ENCODE measurements around the gene SPTLC2. TPM values are rescaled to one million over a fixed set of nuclear protein-coding genes. Genes with fewer than 3 reads are reported as not detected.

SPTLC2 gene
- total and polyA plus RNA-seq, 2 experiments from 2014 or later: 33.6 to 34.2 TPM

DNA sequence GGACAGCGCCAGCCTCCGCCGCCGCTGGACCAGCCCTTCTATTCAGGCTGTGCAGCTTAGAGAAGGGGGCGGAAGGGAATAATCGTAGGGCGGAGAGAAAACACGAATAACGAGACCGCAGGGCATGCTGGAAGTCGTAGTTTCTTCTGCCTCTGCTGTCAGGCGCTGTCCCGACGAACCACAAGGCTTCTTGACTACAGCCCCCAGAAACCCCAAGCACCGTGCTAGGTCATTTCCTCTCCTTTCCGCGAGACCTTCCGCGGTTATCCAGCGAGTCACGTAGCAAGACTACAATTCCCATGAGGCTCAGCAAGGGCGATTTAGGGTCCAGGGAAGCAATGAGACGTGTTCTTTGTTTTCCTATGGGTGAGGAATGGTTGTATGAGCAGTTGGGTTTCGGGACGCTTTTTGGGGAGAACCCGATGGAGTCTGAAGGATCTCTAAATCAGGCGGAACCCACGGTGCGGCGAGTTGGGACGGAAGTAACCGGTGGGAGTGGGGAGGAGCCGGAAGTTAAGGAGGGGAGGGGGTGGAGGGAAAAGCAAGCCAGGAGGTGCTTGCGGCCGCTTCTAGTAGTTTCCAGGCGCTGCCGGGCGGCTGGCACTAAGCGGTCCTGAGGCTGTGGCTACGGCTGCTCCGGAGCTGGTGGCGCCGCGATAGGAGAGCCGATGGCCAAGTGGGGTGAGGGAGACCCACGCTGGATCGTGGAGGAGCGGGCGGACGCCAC lies 158.8 kb downstream of the SPTLC2 start, which contains the start of the genes AHSA1 and VIPAS39:
Gene AHSA1, plus strand, starts transcription at position 572 of the 727 bp plus-strand sequence. Its CDS starts 97 bp downstream, at position 669.
Gene VIPAS39, minus strand, starts transcription at position 80 of the 727 bp plus-strand sequence. CDS start 3,499 bp downstream, outside the sequence.
- Histone ChIP-seq H3K9me2 (replicated peaks; ENCODE audit: insufficient read depth) (no peaks in the 10 kb centered on the region), H2AFZ (peak within 1 kb of the TSS; percentile 91), H3K36me3 (replicated peaks; ENCODE audit: insufficient read depth, low read depth) (peaks cover 5% of the 10 kb centered on the region), H3K27ac (peak within 1 kb of the TSS; percentile 96), H3K27me3 (no peaks in the 10 kb centered on the region), H4K20me1 (ENCODE audit: insufficient read depth, poor library complexity, severe bottlenecking) (peaks cover 10% of the 10 kb centered on the region), H3K4me2 (peak within 1 kb of the TSS; percentile 93), H3K9me3 (ENCODE audit: low read depth) (no peaks in the 10 kb centered on the region), H3K4me1 (ENCODE audit: insufficient read depth) (peaks cover 12% of the 10 kb centered on the region), H3K4me3 (peak within 1 kb of the TSS; percentile 71), H3K79me2 (peaks cover 52% of the 10 kb centered on the region)
- TF ChIP-seq, protein P1, sequence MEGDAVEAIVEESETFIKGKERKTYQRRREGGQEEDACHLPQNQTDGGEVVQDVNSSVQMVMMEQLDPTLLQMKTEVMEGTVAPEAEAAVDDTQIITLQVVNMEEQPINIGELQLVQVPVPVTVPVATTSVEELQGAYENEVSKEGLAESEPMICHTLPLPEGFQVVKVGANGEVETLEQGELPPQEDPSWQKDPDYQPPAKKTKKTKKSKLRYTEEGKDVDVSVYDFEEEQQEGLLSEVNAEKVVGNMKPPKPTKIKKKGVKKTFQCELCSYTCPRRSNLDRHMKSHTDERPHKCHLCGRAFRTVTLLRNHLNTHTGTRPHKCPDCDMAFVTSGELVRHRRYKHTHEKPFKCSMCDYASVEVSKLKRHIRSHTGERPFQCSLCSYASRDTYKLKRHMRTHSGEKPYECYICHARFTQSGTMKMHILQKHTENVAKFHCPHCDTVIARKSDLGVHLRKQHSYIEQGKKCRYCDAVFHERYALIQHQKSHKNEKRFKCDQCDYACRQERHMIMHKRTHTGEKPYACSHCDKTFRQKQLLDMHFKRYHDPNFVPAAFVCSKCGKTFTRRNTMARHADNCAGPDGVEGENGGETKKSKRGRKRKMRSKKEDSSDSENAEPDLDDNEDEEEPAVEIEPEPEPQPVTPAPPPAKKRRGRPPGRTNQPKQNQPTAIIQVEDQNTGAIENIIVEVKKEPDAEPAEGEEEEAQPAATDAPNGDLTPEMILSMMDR (IDR thresholded peaks at IDR 0.05; ENCODE audit: poor library complexity): no peak
- TF ChIP-seq EZH2 (IDR thresholded peaks at IDR 0.05; ENCODE audit: borderline replicate concordance) (no peak), EZH2phosphoT487 (IDR thresholded peaks at IDR 0.05; ENCODE audit: low read depth, severe bottlenecking, unreplicated experiment) (no peak)
- DNase-seq (ENCODE audit: low spot score): peak; percentile 98
- under 1% methylated on average over 47 of the region's 50 CpGs for WGBS (ENCODE audit: low lambda C conversion rate, missing lambda C conversion rate)

DNA sequence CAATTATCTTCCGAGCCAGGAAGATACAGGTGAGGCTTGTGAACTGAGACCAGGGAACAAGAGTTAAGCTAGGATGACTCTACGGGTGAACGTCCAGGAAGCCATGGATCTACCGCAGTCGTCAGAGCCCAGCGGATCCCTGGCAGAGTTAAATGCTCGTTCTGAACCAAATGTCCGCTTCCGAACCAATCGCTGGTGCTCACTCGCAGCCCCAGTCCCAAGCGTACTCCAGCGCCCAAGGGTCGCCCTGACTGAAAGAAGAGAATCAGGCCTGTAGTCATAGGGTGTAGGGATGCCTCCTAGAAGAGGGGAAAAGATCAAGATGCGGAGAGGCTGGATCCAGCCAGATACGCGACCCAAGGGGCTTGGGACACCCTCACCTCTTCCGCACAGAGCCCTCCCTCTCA lies 159.3 kb downstream of the SPTLC2 start:
- peak overlapping the region; percentile 89 for H3K4me2 ChIP-seq
- 2% methylated on average over 18 of the region's 18 CpGs for WGBS (ENCODE audit: low lambda C conversion rate, missing lambda C conversion rate)
- peak overlapping the region; percentile 57 for H2AFZ ChIP-seq
- H3K27me3 ChIP-seq: no peaks in the 10 kb centered on the region
- no peak for DNase-seq (ENCODE audit: low spot score)
- peaks cover 52% of the 10 kb centered on the region for H3K79me2 ChIP-seq
- peaks cover 12% of the 10 kb centered on the region for H3K4me1 ChIP-seq (ENCODE audit: insufficient read depth)
- H3K4me3 ChIP-seq: peak overlapping the region; percentile 71
- peaks cover 10% of the 10 kb centered on the region for H4K20me1 ChIP-seq (ENCODE audit: insufficient read depth, poor library complexity, severe bottlenecking)
- H3K36me3 ChIP-seq (replicated peaks; ENCODE audit: insufficient read depth, low read depth): peaks cover 5% of the 10 kb centered on the region
- H3K9me2 ChIP-seq (replicated peaks; ENCODE audit: insufficient read depth): no peaks in the 10 kb centered on the region
- H3K27ac ChIP-seq: peak overlapping the region; percentile 69
- no peaks in the 10 kb centered on the region for H3K9me3 ChIP-seq (ENCODE audit: low read depth)
- TF ChIP-seq, protein P1 (IDR thresholded peaks at IDR 0.05; ENCODE audit: poor library complexity): no peak
- TF ChIP-seq EZH2 (IDR thresholded peaks at IDR 0.05; ENCODE audit: borderline replicate concordance) (no peak), EZH2phosphoT487 (IDR thresholded peaks at IDR 0.05; ENCODE audit: low read depth, severe bottlenecking, unreplicated experiment) (no peak)

Small RNA genes within 50 kb of the gene (small RNA-seq; reads per million reads assigned to genes)
- not detected for gene COX6CP11
- not detected for gene RF00404
- not detected for gene RN7SL587P

Other genes starting within 250 kb of the SPTLC2 start
- gene TMED8, start 239.5 kb downstream of the SPTLC2 start, total RNA-seq: 15.8 and 16.0 TPM in 2 replicates
- gene TMED8, start 239.5 kb downstream of the SPTLC2 start, polyA plus RNA-seq: 4.0 and 4.2 TPM in 2 replicates
- gene SAMD15, start 239.3 kb downstream of the SPTLC2 start, total RNA-seq: 0.90 and 1.2 TPM in 2 replicates
- gene SAMD15, start 239.3 kb downstream of the SPTLC2 start, polyA plus RNA-seq: 0.51 and 2.2 TPM in 2 replicates
- gene NOXRED1, start 193.1 kb downstream of the SPTLC2 start, total RNA-seq: 0.13 and 0.40 TPM in 2 replicates
- 0.10 TPM in 1 of 2 replicates, not detected in the other for gene NOXRED1, start 193.1 kb downstream of the SPTLC2 start, polyA plus RNA-seq
- 22.6 and 29.2 TPM in 2 replicates for gene VIPAS39, start 159.0 kb downstream of the SPTLC2 start, total RNA-seq
- 11.7 and 13.0 TPM in 2 replicates for gene VIPAS39, start 159.0 kb downstream of the SPTLC2 start, polyA plus RNA-seq
- gene AHSA1, start 158.5 kb downstream of the SPTLC2 start, total RNA-seq: 111 and 126 TPM in 2 replicates
- gene AHSA1, start 158.5 kb downstream of the SPTLC2 start, polyA plus RNA-seq: 127 and 128 TPM in 2 replicates
- 5.1 and 8.1 TPM in 2 replicates for gene ISM2, start 117.8 kb downstream of the SPTLC2 start, total RNA-seq
- gene ISM2, start 117.8 kb downstream of the SPTLC2 start, polyA plus RNA-seq: 6.3 and 9.0 TPM in 2 replicates
- 9.0 and 11.8 TPM in 2 replicates for gene ALKBH1, start 91.4 kb upstream of the SPTLC2 start, total RNA-seq
- 10.1 and 13.6 TPM in 2 replicates for gene ALKBH1, start 91.4 kb upstream of the SPTLC2 start, polyA plus RNA-seq
- 246 and 281 TPM in 2 replicates for gene SLIRP, start 91.5 kb upstream of the SPTLC2 start, total RNA-seq
- gene SLIRP, start 91.5 kb upstream of the SPTLC2 start, polyA plus RNA-seq: 411 and 425 TPM in 2 replicates
- 54.0 and 57.0 TPM in 2 replicates for gene SNW1, start 144.5 kb upstream of the SPTLC2 start, total RNA-seq
- gene SNW1, start 144.5 kb upstream of the SPTLC2 start, polyA plus RNA-seq: 47.7 and 49.2 TPM in 2 replicates
- gene ADCK1, start 183.5 kb upstream of the SPTLC2 start, total RNA-seq: 7.3 and 8.2 TPM in 2 replicates
- 10.1 and 16.4 TPM in 2 replicates for gene ADCK1, start 183.5 kb upstream of the SPTLC2 start, polyA plus RNA-seq